Activated CD8-positive, alpha-beta memory T cell treated with anti-CD3 and anti-CD28 coated beads, Interleukin-2, amount 50 U/mL, for 24 hours (primary cell): ENCODE measurements around the gene UBL7.
"Not testable (repeated sequence)": the region's sequence is repeated elsewhere in the genome, so short reads cannot be mapped to it uniquely, and the experiment has no call there.

Experiments
- DNase-seq: peaks from one replicate; pipeline ENCODE4 v3.0.0-alpha.2; 2020; ENCODE audit errors: extremely low read depth

The UBL7 gene, protein sequence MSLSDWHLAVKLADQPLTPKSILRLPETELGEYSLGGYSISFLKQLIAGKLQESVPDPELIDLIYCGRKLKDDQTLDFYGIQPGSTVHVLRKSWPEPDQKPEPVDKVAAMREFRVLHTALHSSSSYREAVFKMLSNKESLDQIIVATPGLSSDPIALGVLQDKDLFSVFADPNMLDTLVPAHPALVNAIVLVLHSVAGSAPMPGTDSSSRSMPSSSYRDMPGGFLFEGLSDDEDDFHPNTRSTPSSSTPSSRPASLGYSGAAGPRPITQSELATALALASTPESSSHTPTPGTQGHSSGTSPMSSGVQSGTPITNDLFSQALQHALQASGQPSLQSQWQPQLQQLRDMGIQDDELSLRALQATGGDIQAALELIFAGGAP

DNA sequence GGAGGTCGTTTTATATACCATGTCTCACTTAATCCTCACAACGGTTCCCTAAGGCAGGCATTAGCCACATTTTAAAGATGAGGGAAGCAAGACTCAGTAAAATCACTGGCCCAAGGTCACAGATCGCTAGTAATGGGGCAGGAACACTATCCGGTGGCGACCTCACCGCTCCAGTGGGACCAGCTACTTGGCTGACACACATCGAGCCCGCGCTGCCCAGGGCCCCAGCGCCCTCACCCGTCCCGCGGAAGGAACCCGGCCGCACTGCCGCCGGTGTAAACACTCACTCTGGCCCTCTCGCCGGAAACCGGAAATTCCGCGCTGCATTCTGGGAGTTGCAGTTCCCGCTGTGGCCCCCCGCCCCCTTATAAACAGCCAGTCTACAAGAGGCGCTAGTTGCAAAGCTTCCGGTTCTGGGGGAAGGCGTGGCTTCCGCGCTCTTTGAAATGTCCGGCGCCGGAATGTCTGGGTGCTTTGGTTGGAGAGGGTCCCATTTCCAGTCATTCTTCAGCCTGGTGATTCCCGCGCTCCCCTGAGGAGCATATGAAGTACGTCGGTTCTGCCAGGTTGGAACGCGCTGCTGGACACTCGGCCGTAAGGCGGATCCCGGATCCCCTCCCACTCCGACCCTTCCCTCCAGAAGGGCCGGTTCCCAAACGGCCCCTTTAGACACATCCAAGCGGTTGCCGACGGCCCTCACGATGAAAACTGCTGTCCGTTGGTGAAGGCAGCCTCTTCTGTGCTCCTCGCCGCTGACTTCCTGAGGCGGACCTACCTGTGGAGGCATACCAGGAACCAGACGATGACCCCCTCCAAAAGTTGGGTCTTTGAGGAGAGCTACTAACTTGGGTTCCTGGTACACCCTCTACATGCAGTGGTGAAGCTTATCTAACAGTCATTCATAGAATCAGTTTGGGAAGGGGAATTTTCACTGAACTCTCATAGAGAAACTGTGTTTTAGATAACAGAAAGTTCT lies at the start of gene UBL7:
Gene UBL7, minus strand, starts transcription at position 290 of the 976 bp plus-strand sequence. CDS start 2,293 bp downstream, outside the sequence.
- DNase-seq, result peak; percentile 98

DNA sequence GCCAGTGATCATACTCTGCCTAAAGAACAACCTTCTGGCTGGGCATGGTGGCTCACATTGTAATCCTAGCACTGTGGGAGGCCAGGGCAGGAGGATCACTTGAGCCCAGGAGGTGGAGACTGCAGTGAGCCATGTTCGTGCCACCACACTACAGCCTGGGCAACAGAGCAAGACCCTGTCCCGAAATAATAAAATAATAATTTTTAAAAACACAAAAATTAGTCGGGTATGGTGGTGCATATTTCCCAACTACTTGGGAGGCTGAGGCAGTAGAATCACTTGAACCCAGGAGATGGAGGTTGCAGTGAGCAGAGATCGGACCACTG lies 45.5 kb upstream of the UBL7 start:
- no peak for DNase-seq

DNA sequence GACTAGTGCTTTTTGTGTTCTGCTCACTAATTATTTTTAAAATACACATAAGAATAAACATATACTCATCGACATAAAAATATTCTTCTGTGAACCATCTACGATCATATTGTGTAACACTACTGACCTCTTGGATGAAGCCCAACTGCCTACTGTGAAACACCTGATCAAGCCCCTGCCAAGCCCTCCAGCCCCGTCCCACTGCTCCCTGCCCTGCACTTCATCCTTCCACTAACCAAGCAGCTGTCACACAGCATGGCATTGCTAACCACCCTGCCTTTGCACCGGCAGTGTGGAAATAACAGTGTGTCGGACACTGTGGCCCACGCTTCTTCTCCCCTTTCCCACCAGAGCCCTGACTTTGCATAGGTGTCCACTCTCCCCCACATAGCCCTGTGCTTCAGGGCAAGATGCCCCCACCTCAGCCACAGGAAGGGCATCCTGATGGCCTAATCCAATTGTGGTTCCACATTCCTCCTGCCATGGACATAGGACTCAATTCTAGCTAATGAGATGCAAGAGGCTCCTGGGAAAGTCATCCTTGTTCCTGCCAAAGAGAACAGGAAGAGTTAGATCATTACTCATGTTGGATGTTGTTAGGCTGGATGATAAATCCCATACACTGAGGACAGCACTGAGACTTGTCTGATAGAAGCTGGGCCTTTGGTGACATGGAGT lies 45.0 kb upstream of the UBL7 start:
- no peak for DNase-seq

DNA sequence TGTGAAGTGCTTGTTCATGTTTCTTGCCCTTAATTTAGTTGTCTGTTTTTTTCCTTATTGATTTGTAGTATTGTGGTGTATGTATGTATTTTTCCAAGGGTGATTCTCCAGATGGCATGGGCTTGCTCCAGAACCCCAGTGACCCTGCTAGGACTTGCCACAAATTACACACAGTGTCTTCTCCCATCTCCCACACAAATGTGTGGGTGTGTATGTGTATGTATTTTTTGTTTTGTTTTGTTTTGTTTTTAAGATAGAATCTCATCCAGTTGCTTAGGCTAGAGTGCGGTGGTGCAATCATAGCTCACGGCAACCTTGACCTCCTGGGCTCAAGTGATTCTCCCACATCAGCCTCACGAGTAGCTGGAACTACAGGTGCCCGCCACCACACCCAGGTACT lies 43.9 kb upstream of the UBL7 start:
- no peak for DNase-seq

DNA sequence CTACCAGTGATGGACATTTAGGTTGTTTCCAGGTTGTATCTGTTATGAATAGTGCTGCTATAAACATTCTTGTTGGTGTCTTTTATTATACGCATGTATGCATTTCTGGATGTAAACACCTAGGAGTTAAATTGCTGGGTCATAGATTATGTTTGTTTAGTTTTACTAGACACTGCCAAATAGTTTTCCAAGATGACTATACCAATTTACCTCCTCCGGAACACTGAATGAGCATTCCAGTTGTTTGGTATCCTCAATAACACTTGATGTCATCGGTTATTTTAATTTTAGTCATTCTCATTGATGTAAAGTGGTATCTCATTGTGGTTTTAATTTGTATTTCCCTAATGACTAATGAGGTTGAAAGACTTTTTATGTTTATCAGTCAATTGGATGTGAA lies 43.5 kb upstream of the UBL7 start:
- DNase-seq, result no peak

DNA sequence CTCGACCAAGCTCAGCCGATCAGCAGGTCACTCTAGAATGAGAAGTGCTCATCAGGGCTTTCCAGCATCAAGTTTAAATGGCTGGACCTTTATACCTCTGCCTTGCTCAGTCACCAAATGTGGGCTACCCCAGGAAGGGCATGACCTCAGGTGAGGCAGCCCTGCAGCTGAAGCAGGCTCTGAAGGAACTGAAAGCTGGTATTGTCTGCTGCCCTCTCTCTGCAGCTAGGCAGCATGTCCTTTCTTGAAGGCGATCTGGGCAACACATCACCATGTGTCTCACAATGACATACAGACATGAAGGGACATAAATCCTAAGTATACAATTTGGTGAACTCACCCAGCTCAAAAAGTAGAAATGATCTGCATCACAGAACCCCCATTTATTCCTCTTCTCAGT lies 41.3 kb upstream of the UBL7 start:
- no peak for DNase-seq

DNA sequence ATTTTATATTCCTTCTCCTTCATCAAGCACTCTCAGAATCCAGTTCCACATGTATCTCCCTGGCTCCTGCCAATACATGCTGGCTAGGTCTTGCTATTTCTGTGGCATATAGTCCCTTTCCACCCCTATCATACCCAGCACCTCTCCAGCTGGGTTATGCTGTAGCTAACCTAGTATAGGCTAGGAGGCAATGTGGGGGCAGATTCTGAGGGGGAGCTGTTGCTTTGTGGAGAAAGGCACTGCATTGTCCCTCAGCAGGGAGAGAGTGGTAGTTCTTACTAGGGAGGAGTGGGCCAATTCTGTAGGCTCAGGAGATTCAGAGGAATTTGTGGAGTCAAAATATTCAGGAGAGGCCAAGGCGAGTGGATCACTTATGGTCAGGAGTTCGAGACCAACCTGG lies 39.4 kb upstream of the UBL7 start:
- no peak for DNase-seq

DNA sequence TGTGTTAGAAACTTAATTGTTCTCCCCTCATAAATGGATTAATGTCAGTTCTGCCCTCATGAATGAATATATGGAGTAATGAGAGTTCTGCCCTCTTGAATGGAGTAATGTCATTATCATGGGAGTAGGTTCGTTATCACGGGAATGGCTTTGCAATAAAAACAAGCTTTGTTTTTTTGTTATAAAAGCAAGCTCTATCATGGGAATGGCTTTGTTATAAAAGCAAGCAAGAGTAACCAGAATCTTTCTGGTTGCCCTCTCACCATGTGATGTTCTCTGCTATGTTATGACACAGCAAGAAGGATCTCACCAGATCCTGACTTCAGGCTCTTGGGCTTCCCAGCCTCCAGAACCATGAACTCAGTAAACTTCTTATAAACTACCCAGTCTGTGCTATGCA lies 38.4 kb upstream of the UBL7 start:
- no peak for DNase-seq

DNA sequence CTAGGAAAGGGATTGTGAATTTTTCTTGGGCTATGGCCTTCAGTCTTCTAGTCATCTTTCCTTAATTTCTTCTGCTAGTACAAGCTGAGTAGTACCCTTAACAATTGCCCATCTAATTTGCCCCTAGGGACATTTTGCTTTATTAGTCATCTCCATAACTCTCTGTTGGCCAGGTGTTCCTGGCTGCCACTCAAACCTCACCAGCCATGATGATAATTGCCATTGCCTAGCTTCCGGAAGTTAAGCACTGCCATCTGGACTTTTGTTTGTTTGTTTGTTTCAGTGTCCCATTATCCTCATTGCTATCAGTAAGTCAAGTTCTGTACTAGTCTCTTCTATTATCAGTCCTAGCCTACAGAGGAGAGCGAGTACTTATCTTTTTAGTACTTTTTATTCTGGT lies 36.6 kb upstream of the UBL7 start:
- no peak for DNase-seq

DNA sequence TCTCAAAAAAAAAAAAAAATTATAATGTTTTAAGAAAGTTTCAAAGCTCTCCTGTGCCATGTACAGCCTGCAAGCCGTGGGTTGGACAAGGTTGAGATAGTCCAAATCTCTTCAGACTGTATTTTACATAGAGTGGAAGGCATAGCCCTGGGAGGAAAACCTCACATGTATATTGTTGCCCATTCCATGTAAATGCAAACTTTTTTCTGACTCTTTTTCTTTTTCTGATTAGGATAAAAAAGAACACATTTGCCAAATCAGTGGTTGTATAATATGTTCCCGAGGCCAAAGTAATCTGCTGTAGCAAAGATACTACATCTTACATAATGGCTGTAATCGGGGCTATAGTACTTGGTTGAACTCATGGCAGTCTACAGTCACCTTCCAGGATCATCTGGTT lies 35.7 kb upstream of the UBL7 start:
- no peak for DNase-seq

DNA sequence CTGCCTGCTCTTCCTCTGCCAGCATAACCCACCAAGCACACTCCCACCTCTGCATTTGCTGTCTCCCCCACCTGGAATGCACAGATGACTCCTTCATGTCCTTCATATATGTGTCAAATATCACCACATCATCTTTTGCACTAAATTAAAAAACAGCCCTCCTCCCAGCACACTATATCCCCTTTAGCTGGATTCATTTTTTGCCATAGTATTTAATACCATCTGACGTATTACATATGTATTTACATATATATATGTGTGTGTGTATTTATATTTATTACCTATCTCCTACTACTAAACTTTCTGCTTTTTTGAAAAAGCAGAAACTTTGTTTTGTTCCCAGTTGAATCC lies 29.4 kb upstream of the UBL7 start:
- no peak for DNase-seq

DNA sequence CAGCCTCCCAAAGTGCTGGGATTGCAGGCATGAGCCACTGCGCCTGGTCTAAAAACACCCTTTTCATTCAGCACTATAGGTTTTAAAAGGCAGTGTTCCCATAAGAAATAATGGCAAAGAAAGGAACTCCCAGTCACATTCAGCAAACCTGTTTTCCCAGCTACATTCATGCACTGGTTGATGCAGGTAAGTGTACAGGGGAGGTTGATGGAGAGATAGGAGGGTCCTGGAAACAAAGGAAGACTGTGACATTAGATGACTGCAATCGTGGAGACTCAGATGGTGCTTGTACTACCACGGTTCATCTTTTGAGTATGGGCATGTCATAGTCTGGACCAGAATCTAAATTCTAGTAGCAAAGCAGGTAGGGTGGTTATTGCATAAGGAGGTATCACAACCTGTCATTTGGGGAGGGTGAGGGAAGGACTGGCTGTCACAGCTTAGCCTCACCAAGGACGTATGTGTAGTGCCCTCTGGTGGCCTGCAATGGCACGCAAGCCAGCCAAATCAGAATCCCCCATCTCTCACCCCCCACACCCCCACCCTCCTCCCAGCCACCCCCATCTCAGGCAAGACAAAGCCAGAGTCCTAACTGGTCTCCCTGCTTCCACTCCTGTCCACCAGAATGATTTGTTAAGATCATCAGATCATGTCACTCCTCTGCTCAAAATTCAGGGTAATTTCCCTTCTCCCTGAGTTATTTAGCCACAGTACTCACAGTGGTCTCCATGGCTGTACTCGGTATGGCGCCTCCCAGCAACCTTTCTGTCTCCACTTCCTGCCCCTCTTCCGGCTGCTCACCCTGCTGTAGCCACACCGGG lies 28.8 kb upstream of the UBL7 start:
- peak; percentile 66 for DNase-seq

DNA sequence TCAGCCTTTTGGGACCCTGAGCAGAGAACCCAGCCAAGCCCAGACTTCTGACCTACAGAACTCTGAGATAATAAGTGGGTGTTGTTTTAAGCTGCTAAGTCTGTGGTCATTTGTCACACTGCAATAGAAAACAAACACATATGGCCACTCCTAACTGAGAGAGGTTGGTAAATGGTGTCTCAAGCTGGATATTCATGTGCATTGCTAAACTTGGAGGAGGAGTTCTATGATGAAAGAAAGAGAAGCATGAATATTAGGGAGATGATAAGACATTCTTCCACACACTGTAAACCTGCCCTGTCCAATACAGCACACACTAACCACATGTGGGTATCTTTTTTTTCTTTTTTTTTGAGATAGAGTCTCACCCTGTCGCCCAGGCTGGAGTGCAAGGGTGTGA lies 27.8 kb upstream of the UBL7 start:
- no peak for DNase-seq

DNA sequence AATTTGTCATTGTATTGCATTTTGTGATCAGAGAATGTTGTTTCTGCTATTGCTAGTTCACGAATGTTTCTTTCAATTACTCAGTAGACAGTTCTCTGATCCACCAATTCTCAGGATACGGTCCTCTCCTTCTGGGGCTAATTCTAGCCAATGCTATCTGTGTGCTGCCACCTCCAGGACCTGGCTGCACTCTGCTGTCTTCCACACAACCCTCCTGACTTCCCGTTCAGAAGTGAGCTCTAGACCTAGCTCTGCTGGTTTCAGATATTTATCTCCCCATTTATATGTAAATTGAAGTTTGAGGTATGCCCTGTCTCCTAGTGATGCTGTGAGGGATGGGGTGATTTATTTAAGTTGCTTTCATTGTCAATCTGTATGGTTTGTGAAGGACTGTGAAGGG lies 21.7 kb upstream of the UBL7 start:
- no peak for DNase-seq

DNA sequence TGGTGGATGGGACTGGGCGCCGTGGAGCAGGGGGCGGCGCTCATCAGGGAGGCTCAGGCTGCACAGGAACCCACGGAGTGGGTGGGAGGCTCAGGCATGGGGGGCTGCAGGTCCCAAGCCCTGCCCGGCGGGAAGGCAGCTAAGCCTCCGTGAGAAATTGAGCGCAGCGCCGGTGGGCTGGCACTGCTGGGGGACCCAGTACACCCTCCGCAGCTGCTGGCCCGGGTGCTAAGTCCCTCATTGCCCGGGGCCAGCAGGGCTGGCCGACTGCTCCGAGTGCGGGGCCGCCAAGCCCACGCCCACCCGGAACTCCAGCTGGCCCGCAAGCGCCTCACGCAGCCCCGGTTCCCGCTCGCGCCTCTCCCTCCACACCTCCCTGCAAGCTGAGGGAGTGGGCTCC lies 19.4 kb upstream of the UBL7 start:
- not testable (repeated sequence) for DNase-seq

DNA sequence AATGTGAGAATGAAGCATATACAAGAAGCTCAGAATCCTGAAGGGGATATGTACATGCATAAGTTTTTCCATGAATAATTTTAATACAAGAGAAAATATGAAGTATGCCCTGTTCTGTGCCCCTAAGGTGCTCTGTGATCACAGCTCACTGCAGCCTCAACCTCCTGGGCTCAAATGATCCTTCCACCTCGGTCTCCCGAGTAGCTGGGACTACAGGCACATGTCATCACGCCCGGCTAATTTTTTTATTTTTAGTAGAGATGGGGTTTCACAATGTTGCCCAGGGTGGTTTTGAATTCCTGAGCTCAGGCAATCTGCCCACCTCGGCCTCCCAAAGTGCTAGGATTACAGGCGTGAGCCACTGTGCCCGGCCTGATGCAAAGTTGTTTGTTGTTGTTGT lies 10.7 kb upstream of the UBL7 start:
- DNase-seq, result not testable (repeated sequence)

DNA sequence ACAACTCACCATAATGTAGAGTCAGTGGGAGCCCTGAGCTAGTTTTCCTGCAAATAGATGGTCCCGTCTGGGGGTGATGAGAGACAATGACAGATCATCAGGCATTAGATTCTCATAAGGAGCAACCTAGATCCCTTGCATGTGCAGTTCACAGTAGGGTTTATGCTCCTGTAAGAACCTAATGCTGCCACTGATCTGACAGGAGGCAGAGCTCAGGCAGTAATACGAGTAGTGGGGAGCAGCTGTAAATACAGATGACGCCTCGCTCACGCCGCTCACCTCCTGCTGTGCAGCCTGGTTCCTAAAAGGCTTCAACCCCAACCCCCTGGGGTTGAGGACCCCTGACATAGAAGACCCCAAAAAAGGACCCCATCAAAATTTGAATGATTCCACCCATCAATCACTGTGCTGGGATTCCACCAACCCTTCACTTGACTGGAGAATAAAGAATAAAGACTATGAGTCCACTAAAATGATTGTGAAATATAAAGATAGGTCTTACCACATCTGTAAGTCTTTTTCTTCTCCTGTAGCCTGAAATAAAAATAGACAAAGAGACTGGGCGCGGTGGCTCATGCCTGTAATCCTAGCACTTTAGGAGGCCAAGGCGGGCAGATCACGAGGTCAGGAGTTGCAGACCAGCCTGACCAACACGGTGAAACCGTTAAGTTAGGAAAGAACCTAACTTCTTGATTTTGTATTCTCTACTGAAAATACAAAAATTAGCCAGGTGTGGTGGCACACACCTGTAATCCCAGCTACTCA lies 9.9 kb upstream of the UBL7 start:
- DNase-seq, result no peak

DNA sequence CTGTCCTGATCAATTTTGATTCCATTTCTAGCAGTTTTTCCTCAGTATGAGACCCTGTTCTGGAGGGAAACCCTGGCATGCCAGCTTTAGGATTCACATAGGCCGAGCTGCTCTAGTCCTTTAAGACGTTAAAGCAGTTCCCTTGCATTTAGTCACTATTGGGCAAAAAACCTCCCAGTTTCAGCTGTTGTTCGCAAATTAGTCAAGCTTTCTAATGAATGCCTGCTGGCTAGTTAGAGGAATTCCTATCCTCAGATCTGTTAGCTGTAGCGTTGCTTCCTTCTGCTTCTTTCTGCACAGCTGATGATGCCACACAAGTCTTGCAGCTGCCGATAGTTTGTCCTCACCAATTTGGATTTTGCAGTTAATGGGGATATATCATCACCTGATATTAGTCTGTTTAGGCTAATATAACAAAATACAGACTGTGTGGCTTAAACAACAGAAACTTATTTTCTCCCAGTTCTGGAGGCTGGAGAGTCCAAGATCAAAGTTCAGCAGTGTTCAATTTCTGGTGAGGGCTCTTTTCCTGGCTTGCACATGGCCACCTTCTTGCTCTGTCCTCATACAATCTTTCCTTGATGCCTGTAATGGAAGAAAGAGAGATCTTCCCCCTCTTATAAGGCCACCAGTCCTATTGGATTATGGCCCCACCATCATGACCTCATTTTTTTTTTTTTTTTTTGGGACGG lies 7.5 kb upstream of the UBL7 start:
- no peak for DNase-seq

DNA sequence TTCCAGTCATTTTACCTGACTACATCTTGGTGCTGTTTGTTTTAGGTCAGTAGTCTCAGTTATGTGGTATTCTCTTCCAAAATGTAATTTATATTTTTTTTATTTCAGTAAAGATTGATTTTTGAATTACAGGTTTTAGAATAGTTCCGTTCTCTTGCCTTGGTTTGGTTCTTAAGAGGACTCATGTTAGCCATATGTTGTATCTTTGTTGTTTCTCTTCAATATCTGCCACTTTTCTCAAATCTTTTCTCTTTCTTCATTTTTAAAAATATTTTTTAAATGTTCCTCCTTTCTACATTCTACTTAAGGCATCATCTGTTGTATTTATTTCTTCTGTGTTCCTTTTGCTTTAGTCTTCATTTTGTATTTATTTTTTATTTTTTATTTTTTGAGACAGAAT lies 5.6 kb upstream of the UBL7 start:
- DNase-seq, result no peak

DNA sequence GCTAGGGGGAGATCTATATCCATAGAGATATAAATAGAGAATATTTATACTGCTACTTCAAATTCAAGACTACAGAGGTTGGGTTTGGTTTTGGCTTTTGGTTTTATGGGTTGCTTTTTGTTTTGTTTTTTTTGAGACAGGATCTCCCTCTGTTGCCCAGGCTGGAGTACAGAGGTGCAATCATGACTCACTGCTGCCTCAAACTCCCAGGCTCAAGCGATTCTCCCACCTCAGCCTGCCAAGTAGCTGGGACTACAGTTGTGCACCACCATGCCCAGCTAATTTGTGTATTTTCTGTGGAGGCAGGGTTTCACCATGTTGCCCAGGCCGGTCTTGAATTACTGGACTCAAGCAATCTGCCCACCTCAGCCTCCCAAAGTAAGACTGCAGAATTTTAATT lies 3.9 kb upstream of the UBL7 start:
- no peak for DNase-seq
